ENCODE data around the gene EFNA3.
A peak's percentile ranks its signal among the peaks of the same experiment; 100 is the strongest.

Gene EFNA3

DNA sequence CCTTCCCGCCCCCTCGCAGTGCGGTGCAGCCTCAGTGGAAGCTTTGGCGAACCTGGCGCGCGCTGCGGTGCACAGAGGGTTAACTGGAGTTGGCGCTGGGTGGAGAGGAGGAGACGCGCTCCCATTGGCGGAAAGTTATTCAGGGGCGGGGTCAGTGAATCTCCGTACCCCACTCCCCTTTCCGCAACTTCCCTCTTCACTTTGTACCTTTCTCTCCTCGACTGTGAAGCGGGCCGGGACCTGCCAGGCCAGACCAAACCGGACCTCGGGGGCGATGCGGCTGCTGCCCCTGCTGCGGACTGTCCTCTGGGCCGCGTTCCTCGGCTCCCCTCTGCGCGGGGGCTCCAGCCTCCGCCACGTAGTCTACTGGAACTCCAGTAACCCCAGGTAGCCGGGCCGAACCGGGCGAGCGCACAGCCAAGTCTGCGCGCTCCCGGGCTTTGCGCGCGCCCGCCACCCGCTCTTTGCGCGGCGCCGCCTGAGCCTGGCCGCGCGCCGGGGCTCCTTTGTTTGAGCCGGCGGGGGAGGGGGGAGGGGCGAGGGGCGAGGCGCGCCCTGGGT is 15.0 kb upstream of the EFNA3 start, which contains the start of gene EFNA4 (continued):
- 0 out of 2 replicates have a peak, but pooled peaks have one; percentile 14 for TF ChIP-seq ZNF843 (tag by site-specific recombination; IDR thresholded peaks at IDR 0.05)
- TF ChIP-seq, protein P1, sequence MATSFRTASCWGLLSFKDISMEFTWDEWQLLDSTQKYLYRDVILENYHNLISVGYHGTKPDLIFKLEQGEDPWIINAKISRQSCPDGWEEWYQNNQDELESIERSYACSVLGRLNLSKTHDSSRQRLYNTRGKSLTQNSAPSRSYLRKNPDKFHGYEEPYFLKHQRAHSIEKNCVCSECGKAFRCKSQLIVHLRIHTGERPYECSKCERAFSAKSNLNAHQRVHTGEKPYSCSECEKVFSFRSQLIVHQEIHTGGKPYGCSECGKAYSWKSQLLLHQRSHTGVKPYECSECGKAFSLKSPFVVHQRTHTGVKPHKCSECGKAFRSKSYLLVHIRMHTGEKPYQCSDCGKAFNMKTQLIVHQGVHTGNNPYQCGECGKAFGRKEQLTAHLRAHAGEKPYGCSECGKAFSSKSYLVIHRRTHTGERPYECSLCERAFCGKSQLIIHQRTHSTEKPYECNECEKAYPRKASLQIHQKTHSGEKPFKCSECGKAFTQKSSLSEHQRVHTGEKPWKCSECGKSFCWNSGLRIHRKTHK (tag by site-specific recombination; IDR thresholded peaks at IDR 0.05), result no peak
- TF ChIP-seq, protein P2, sequence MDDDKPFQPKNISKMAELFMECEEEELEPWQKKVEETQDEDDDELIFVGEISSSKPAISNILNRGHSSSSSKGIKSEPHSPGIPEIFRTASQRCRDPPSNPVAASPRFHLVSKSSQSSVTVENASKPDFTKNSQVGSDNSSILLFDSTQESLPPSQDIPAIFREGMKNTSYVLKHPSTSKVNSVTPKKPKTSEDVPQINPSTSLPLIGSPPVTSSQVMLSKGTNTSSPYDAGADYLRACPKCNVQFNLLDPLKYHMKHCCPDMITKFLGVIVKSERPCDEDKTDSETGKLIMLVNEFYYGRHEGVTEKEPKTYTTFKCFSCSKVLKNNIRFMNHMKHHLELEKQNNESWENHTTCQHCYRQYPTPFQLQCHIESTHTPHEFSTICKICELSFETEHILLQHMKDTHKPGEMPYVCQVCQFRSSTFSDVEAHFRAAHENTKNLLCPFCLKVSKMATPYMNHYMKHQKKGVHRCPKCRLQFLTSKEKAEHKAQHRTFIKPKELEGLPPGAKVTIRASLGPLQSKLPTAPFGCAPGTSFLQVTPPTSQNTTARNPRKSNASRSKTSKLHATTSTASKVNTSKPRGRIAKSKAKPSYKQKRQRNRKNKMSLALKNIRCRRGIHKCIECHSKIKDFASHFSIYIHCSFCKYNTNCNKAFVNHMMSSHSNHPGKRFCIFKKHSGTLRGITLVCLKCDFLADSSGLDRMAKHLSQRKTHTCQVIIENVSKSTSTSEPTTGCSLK (tag by site-specific recombination; IDR thresholded peaks at IDR 0.05), result no peak
- TF ChIP-seq ZNF791 (tag by site-specific recombination; IDR thresholded peaks at IDR 0.05), result no peak
- no peak for TF ChIP-seq ZNF623 (tag by site-specific recombination; IDR thresholded peaks at IDR 0.05)
- TF ChIP-seq, protein P3, sequence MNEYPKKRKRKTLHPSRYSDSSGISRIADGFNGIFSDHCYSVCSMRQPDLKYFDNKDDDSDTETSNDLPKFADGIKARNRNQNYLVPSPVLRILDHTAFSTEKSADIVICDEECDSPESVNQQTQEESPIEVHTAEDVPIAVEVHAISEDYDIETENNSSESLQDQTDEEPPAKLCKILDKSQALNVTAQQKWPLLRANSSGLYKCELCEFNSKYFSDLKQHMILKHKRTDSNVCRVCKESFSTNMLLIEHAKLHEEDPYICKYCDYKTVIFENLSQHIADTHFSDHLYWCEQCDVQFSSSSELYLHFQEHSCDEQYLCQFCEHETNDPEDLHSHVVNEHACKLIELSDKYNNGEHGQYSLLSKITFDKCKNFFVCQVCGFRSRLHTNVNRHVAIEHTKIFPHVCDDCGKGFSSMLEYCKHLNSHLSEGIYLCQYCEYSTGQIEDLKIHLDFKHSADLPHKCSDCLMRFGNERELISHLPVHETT (tag by site-specific recombination; IDR thresholded peaks at IDR 0.05), result no peak
- TF ChIP-seq ZNF423 (tag by site-specific recombination; IDR thresholded peaks at IDR 0.05), result no peak
- TF ChIP-seq KLF10 (tag by site-specific recombination; IDR thresholded peaks at IDR 0.05), result peak; percentile 34; the same call in 1 of the 2 replicates
- peak; percentile 41; the same call in 1 of the 2 replicates for TF ChIP-seq KLF8 (tag by site-specific recombination; IDR thresholded peaks at IDR 0.05)
- TF ChIP-seq, protein P4, sequence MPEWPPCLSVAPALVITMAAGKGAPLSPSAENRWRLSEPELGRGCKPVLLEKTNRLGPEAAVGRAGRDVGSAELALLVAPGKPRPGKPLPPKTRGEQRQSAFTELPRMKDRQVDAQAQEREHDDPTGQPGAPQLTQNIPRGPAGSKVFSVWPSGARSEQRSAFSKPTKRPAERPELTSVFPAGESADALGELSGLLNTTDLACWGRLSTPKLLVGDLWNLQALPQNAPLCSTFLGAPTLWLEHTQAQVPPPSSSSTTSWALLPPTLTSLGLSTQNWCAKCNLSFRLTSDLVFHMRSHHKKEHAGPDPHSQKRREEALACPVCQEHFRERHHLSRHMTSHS (tag by site-specific recombination; IDR thresholded peaks at IDR 0.05), result no peak
- TF ChIP-seq ZNF629 (tag by site-specific recombination; IDR thresholded peaks at IDR 0.05), result 0 out of 2 replicates have a peak, but pooled peaks have one; percentile 19
- TF ChIP-seq TRIM28 (IDR thresholded peaks at IDR 0.05; ENCODE audit: borderline replicate concordance, low read length), result no peak
- TF ChIP-seq, protein P5, sequence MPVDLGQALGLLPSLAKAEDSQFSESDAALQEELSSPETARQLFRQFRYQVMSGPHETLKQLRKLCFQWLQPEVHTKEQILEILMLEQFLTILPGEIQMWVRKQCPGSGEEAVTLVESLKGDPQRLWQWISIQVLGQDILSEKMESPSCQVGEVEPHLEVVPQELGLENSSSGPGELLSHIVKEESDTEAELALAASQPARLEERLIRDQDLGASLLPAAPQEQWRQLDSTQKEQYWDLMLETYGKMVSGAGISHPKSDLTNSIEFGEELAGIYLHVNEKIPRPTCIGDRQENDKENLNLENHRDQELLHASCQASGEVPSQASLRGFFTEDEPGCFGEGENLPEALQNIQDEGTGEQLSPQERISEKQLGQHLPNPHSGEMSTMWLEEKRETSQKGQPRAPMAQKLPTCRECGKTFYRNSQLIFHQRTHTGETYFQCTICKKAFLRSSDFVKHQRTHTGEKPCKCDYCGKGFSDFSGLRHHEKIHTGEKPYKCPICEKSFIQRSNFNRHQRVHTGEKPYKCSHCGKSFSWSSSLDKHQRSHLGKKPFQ (tag by site-specific recombination; IDR thresholded peaks at IDR 0.05), result no peak
- peak; percentile 21; the same call in 1 of the 2 replicates for TF ChIP-seq ZNF76 (tag by site-specific recombination; IDR thresholded peaks at IDR 0.05; ENCODE audit: borderline replicate concordance, low read depth)
- TF ChIP-seq, protein P6, sequence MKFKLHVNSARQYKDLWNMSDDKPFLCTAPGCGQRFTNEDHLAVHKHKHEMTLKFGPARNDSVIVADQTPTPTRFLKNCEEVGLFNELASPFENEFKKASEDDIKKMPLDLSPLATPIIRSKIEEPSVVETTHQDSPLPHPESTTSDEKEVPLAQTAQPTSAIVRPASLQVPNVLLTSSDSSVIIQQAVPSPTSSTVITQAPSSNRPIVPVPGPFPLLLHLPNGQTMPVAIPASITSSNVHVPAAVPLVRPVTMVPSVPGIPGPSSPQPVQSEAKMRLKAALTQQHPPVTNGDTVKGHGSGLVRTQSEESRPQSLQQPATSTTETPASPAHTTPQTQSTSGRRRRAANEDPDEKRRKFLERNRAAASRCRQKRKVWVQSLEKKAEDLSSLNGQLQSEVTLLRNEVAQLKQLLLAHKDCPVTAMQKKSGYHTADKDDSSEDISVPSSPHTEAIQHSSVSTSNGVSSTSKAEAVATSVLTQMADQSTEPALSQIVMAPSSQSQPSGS (tag by site-specific recombination; IDR thresholded peaks at IDR 0.05; ENCODE audit: low read depth), result no peak
- TF ChIP-seq, protein P7, sequence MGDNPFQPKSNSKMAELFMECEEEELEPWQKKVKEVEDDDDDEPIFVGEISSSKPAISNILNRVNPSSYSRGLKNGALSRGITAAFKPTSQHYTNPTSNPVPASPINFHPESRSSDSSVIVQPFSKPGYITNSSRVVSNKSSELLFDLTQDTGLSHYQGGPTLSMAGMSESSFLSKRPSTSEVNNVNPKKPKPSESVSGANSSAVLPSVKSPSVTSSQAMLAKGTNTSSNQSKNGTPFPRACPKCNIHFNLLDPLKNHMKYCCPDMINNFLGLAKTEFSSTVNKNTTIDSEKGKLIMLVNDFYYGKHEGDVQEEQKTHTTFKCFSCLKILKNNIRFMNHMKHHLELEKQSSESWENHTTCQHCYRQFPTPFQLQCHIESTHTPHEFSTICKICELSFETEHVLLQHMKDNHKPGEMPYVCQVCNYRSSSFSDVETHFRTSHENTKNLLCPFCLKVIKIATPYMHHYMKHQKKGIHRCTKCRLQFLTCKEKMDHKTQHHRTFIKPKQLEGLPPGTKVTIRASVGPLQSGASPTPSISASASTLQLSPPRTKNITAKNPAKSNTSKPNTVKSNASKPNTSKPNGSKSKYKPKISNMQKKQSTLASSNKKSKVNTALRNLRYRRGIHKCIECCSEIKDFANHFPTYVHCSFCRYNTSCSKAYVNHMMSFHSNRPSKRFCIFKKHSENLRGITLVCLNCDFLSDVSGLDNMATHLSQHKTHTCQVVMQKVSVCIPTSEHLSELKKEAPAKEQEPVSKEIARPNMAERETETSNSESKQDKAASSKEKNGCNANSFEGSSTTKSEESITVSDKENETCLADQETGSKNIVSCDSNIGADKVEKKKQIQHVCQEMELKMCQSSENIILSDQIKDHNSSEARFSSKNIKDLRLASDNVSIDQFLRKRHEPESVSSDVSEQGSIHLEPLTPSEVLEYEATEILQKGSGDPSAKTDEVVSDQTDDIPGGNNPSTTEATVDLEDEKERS (tag by site-specific recombination; IDR thresholded peaks at IDR 0.05), result no peak
- TF ChIP-seq, protein P8, sequence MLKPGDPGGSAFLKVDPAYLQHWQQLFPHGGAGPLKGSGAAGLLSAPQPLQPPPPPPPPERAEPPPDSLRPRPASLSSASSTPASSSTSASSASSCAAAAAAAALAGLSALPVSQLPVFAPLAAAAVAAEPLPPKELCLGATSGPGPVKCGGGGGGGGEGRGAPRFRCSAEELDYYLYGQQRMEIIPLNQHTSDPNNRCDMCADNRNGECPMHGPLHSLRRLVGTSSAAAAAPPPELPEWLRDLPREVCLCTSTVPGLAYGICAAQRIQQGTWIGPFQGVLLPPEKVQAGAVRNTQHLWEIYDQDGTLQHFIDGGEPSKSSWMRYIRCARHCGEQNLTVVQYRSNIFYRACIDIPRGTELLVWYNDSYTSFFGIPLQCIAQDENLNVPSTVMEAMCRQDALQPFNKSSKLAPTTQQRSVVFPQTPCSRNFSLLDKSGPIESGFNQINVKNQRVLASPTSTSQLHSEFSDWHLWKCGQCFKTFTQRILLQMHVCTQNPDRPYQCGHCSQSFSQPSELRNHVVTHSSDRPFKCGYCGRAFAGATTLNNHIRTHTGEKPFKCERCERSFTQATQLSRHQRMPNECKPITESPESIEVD (tag by site-specific recombination; IDR thresholded peaks at IDR 0.05), result no peak
- 0 out of 2 replicates have a peak, but pooled peaks have one; percentile 17 for TF ChIP-seq ZSCAN30 (tag by site-specific recombination; IDR thresholded peaks at IDR 0.05)
- TF ChIP-seq ZNF223 (tag by site-specific recombination; IDR thresholded peaks at IDR 0.05), result no peak
- TF ChIP-seq ZNF660 (tag by site-specific recombination; IDR thresholded peaks at IDR 0.05), result 0 out of 2 replicates have a peak, but pooled peaks have one; percentile 60
- no peak for TF ChIP-seq ZNF169 (tag by site-specific recombination; IDR thresholded peaks at IDR 0.05)
- no peak for TF ChIP-seq ZNF146 (tag by site-specific recombination; IDR thresholded peaks at IDR 0.05)
- no peak for TF ChIP-seq ZNF214 (tag by site-specific recombination; IDR thresholded peaks at IDR 0.05; ENCODE audit: borderline replicate concordance)
- no peak for TF ChIP-seq ZSCAN23 (tag by site-specific recombination; IDR thresholded peaks at IDR 0.05)

All from HEK293 (cell line).